Pulmonary artery endothelial cell (primary cell): ENCODE data around the gene IQCE. TPM values are rescaled to one million over a fixed set of nuclear protein-coding genes. Genes with fewer than 3 reads are reported as not detected.
"Not testable (repeated sequence)": the region's sequence is repeated elsewhere in the genome, so short reads cannot be mapped to it uniquely, and the experiment has no call there.

Source experiments
- DNase-seq: peaks from one replicate; pipeline ENCODE4 v3.0.0-alpha.2; 2011; ENCODE audit warnings: low read depth, low spot score
- total RNA-seq: library from RNA; depleted of rRNA; stranded (reverse); fragments of >200 nt; gene quantifications from 2 replicates; pipeline ENCODE4 v1.2.3, GENCODE V29; 2014

IQCE gene
- total RNA-seq, 1 donor from 2014 or later = 7.1 TPM

GRCh38 chr7:2532199-2532772 is 26.5 kb upstream of the IQCE start:
- not testable (repeated sequence) for DNase-seq

GRCh38 chr7:2532816-2533215 is 26.0 kb upstream of the IQCE start:
- not testable (repeated sequence) for DNase-seq

GRCh38 chr7:2533566-2533965 is 25.2 kb upstream of the IQCE start:
- DNase-seq = not testable (repeated sequence)

- DNase-seq = not testable (repeated sequence)
Observed at GRCh38 chr7:2534214-2534613, 24.6 kb upstream of the IQCE start.

GRCh38 chr7:2535872-2536627 is 22.7 kb upstream of the IQCE start:
- not testable (repeated sequence) for DNase-seq

- no peak for DNase-seq
Observed at GRCh38 chr7:2537981-2538851, 20.6 kb upstream of the IQCE start.

GRCh38 chr7:2539031-2539911 is 19.5 kb upstream of the IQCE start:
- DNase-seq = no peak

- no peak for DNase-seq
Observed at GRCh38 chr7:2540133-2540532, 18.6 kb upstream of the IQCE start.

GRCh38 chr7:2540641-2541051 is 18.1 kb upstream of the IQCE start:
- DNase-seq = no peak

GRCh38 chr7:2541291-2542010 is 17.3 kb upstream of the IQCE start:
- no peak for DNase-seq

- DNase-seq = no peak
Observed at GRCh38 chr7:2542011-2542915, 16.5 kb upstream of the IQCE start.

- DNase-seq = no peak
Observed at GRCh38 chr7:2542916-2543871, 15.6 kb upstream of the IQCE start.

GRCh38 chr7:2544541-2545188 is 14.1 kb upstream of the IQCE start:
- DNase-seq = no peak

GRCh38 chr7:2545746-2546425 is 12.9 kb upstream of the IQCE start:
- DNase-seq = no peak

- no peak for DNase-seq
Observed at GRCh38 chr7:2546776-2547586, 11.8 kb upstream of the IQCE start.

- no peak for DNase-seq
Observed at GRCh38 chr7:2551418-2551817, 7.4 kb upstream of the IQCE start.
